GM23338 (cell line): Measurements from ENCODE around the gene CORO7. TPM values are rescaled to one million over a fixed set of nuclear protein-coding genes. Genes with fewer than 3 reads are reported as not detected.

Source experiments
- ATAC-seq: fragments of 200-7000 bp; cut with Tn5 transposase; 3 replicates; pipeline ENCODE4 v1.9.1; 2020
- DNase-seq: peaks from one replicate; pipeline ENCODE4 v3.0.0-alpha.2; 2015; ENCODE audit warnings: low spot score
- H2AFZ ChIP-seq: fragments of 200-600 bp; sonication (generic); 2 replicates; pipeline ENCODE4 v1.8.0; 2016; ENCODE audit warnings: antibody characterized with exemption, mild to moderate bottlenecking, moderate library complexity
- H3F3A ChIP-seq: fragments of 200-600 bp; sonication (generic); replicated peaks from 2 replicates; pipeline ENCODE4 v1.8.0; 2017; ENCODE audit warnings: antibody characterized with exemption, mixed run types, low read depth
- H3K27ac ChIP-seq: fragments of 200-600 bp; sonication (generic); 2 replicates; pipeline ENCODE4 v1.6.1; 2016; ENCODE audit warnings: low read depth
- H3K27me3 ChIP-seq: fragments of 200-600 bp; sonication (generic); 2 replicates; pipeline ENCODE4 v1.8.0; 2016; ENCODE audit warnings: mild to moderate bottlenecking, mixed run types, moderate library complexity; ENCODE audit not compliant: insufficient read depth
- H3K36me3 ChIP-seq: fragments of 200-600 bp; sonication (generic); 2 replicates; pipeline ENCODE4 v1.8.0; 2016; ENCODE audit warnings: mild to moderate bottlenecking; ENCODE audit not compliant: insufficient read depth
- H3K4me1 ChIP-seq: fragments of 200-600 bp; sonication (generic); 2 replicates; pipeline ENCODE4 v1.8.0; 2016; ENCODE audit warnings: mild to moderate bottlenecking, moderate library complexity; ENCODE audit not compliant: insufficient read depth
- H3K4me2 ChIP-seq: fragments of 200-600 bp; sonication (generic); 2 replicates; pipeline ENCODE4 v1.7.1; 2017; ENCODE audit warnings: mixed run types
- H3K4me3 ChIP-seq: fragments of 200-600 bp; sonication (generic); 2 replicates; pipeline ENCODE4 v1.6.1; 2016; ENCODE audit warnings: mixed run types
- H3K79me2 ChIP-seq: fragments of 200-600 bp; sonication (generic); replicated peaks from 2 replicates; pipeline ENCODE4 v1.8.0; 2017; ENCODE audit warnings: mild to moderate bottlenecking; ENCODE audit not compliant: insufficient read depth
- H3K9me2 ChIP-seq: fragments of 200-600 bp; sonication (generic); 2 replicates; pipeline ENCODE4 v1.8.0; 2017; ENCODE audit not compliant: insufficient read depth
- H4K20me1 ChIP-seq: fragments of 200-600 bp; sonication (generic); replicated peaks from 2 replicates; pipeline ENCODE4 v1.8.0; 2017; ENCODE audit warnings: mild to moderate bottlenecking; ENCODE audit not compliant: insufficient read depth
- H3K27ac Mint-ChIP-seq: 2 replicates; pipeline ENCODE4 v1.8.0; 2020; ENCODE audit warnings: inconsistent platforms, mild to moderate bottlenecking, moderate library complexity, mixed read lengths
- H3K27me3 Mint-ChIP-seq: 3 replicates; pipeline ENCODE4 v1.8.0; 2022; ENCODE audit warnings: low read depth, mild to moderate bottlenecking, moderate library complexity, mixed read lengths, inconsistent platforms; ENCODE audit not compliant: insufficient read depth, poor library complexity
- H3K36me3 Mint-ChIP-seq: 3 replicates; pipeline ENCODE4 v1.8.0; 2021; ENCODE audit warnings: low read depth, mild to moderate bottlenecking, inconsistent platforms, moderate library complexity, mixed read lengths
- H3K4me1 Mint-ChIP-seq: 3 replicates; pipeline ENCODE4 v1.8.0; 2020; ENCODE audit warnings: mild to moderate bottlenecking, inconsistent platforms, mixed read lengths
- H3K4me3 Mint-ChIP-seq: 3 replicates; pipeline ENCODE4 v1.8.0; 2021; ENCODE audit warnings: moderate library complexity, mild to moderate bottlenecking, inconsistent platforms, mixed read lengths
- H3K9me3 Mint-ChIP-seq: 3 replicates; pipeline ENCODE4 v1.8.0; 2020; ENCODE audit warnings: moderate library complexity, mild to moderate bottlenecking, inconsistent platforms, mixed read lengths
- CTCF ChIP-seq, 2 experiments: fragments of 200-600 bp in 1 of 2; sonication (generic) in 1 of 2; conservative IDR thresholded peaks; 2 replicates each; pipeline versions ENCODE4 v1.5.1 to v1.6.1; 2016 to 2017; ENCODE audit warnings: antibody characterized with exemption in 2 of 2, low read depth in 2 of 2, mild to moderate bottlenecking in 2 of 2, moderate library complexity in 1 of 2
- POLR2AphosphoS5 ChIP-seq: IDR thresholded peaks from 2 replicates; pipeline ENCODE4 v1.6.1; 2016; ENCODE audit warnings: antibody characterized with exemption, low read depth
- STAT1 ChIP-seq: IDR thresholded peaks from one replicate; pipeline ENCODE4 v1.6.1; 2016; ENCODE audit warnings: antibody characterized with exemption; ENCODE audit not compliant: unreplicated experiment
- polyA plus RNA-seq: library from polyadenylated mRNA; unstranded; fragments of >200 nt; fragmentation: Nextera tagmentation; extraction: Ambion mirVana; gene quantifications from 2 replicates; pipeline ENCODE4 v1.2.1, GENCODE V29; 2016
- total RNA-seq: library from RNA; depleted of rRNA; stranded (reverse); fragments of >200 nt; shearing (Covaris generic); gene quantifications from 2 replicates; pipeline ENCODE4 v1.2.3, GENCODE V29; 2014

Gene CORO7
- total and polyA plus RNA-seq, 2 experiments from 2014 or later: 14.2 to 46.4 TPM

GRCh38 chr16:4313563-4314531, 102.5 kb downstream of the CORO7 start:
- H3F3A ChIP-seq: peaks cover 33% of the 10 kb centered on the region
- H3K36me3 ChIP-seq: no peaks in the 10 kb centered on the region
- peaks cover 19% of the 10 kb centered on the region for H3K27me3 ChIP-seq
- peaks cover 28% of the 10 kb centered on the region for H3K4me1 ChIP-seq
- Mint-ChIP-seq H3K36me3 (no peaks in the 10 kb centered on the region; the same call in 2 of the 3 replicates), H3K4me3 (peak overlapping the region; percentile 85), H3K27ac (no peak overlapping the region), H3K9me3 (peaks cover 3% of the 10 kb centered on the region; the same call in 1 of the 3 replicates), H3K4me1 (peaks cover 28% of the 10 kb centered on the region), H3K27me3 (peaks cover 25% of the 10 kb centered on the region)
- peaks cover 16% of the 10 kb centered on the region; the same call in 1 of the 2 replicates for H4K20me1 ChIP-seq
- DNase-seq (peak; percentile 86), ATAC-seq (peak; percentile 47)
- H3K9me2 ChIP-seq: no peaks in the 10 kb centered on the region
- peak overlapping the region; percentile 93 for H3K4me2 ChIP-seq
- H3K27ac ChIP-seq: no peak overlapping the region
- no peak for TF ChIP-seq STAT1
- TF ChIP-seq CTCF (conservative IDR thresholded peaks at IDR 0.05; ENCODE audit: low read depth in 2 of 2): peak; percentile 77 to 81
- H3K79me2 ChIP-seq: peaks cover 20% of the 10 kb centered on the region
- peak overlapping the region; percentile 73 for H3K4me3 ChIP-seq
- no peak overlapping the region for H2AFZ ChIP-seq

GRCh38 chr16:4309833-4310266, 106.5 kb downstream of the CORO7 start:
- Mint-ChIP-seq H3K9me3 (peaks cover 3% of the 10 kb centered on the region; the same call in 2 of the 3 replicates), H3K36me3 (peaks cover 7% of the 10 kb centered on the region; the same call in 1 of the 3 replicates), H3K27ac (no peak overlapping the region), H3K4me3 (no peak overlapping the region), H3K27me3 (peaks cover 44% of the 10 kb centered on the region), H3K4me1 (peaks cover 36% of the 10 kb centered on the region)
- peaks cover 20% of the 10 kb centered on the region; the same call in 1 of the 2 replicates for H3K4me1 ChIP-seq
- H3K4me2 ChIP-seq: peak overlapping the region; percentile 60
- H2AFZ ChIP-seq: peak overlapping the region; percentile 97
- H3F3A ChIP-seq: peaks cover 44% of the 10 kb centered on the region
- no peaks in the 10 kb centered on the region for H3K36me3 ChIP-seq
- peak; percentile 79 to 90 for TF ChIP-seq CTCF (conservative IDR thresholded peaks at IDR 0.05; ENCODE audit: low read depth in 2 of 2)
- TF ChIP-seq POLR2AphosphoS5: no peak
- H3K9me2 ChIP-seq: no peaks in the 10 kb centered on the region
- H3K4me3 ChIP-seq: no peak overlapping the region
- ATAC-seq (peak; percentile 48), DNase-seq (peak; percentile 95)
- H3K27me3 ChIP-seq: peaks cover 17% of the 10 kb centered on the region
- no peaks in the 10 kb centered on the region for H4K20me1 ChIP-seq
- H3K79me2 ChIP-seq: peaks cover 20% of the 10 kb centered on the region
- H3K27ac ChIP-seq: peak overlapping the region; percentile 82
